IPS-18c (cell line): ENCODE data around the gene OR56B1.
"Not testable (repeated sequence)": the region's sequence is repeated elsewhere in the genome, so short reads cannot be mapped to it uniquely, and the experiment has no call there.

Experiments
- H3K4me3 ChIP-seq: 2 replicates; pipeline ENCODE4 v1.7.0; 2013; ENCODE audit warnings: low read depth, mild to moderate bottlenecking, low read length, moderate library complexity; ENCODE audit not compliant: insufficient read depth
- H3K9me3 ChIP-seq: one replicate; pipeline ENCODE4 v1.6.1; 2013; ENCODE audit warnings: mild to moderate bottlenecking, low read length, moderate library complexity; ENCODE audit not compliant: control insufficient read depth, insufficient read depth

The OR56B1 gene, protein sequence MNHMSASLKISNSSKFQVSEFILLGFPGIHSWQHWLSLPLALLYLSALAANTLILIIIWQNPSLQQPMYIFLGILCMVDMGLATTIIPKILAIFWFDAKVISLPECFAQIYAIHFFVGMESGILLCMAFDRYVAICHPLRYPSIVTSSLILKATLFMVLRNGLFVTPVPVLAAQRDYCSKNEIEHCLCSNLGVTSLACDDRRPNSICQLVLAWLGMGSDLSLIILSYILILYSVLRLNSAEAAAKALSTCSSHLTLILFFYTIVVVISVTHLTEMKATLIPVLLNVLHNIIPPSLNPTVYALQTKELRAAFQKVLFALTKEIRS

DNA sequence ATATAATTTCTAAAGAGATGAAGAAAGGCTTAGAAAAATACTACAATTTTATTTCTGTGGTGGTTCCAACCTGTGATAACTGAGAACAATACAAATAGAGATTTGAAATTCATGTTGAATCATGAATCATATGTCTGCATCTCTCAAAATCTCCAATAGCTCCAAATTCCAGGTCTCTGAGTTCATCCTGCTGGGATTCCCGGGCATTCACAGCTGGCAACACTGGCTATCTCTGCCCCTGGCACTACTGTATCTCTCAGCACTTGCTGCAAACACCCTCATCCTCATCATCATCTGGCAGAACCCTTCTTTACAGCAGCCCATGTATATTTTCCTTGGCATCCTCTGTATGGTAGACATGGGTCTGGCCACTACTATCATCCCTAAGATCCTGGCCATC lies at the start of gene OR56B1:
OR56B1 (plus strand) TSS at position 53 of the 400 bp plus-strand sequence; CDS start at position 122, 69 bp downstream.
- H3K9me3 ChIP-seq: no peaks in the 10 kb centered on the region
- no peak within 1 kb of the TSS for H3K4me3 ChIP-seq

DNA sequence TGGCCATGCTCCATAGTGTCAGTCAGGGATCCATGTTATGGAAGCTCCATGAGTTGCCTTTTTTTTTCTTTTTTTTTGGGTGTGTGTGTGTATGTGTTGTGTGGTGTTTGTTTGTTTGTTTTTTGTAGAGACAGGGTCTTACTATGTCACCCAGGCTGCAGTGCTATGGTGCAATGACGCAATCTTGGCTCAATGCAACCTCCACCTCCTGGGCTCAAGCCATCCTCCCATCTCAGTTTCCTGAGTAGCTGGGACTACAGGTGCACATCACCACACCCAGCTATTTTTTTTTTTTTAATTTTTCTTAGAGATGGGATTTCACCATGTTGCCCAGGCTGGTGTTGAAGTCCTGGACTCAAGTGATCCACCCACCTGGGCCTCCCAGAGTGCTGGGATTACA lies 47.8 kb upstream of the OR56B1 start:
- Histone ChIP-seq H3K4me3 (no peak overlapping the region), H3K9me3 (no peaks in the 10 kb centered on the region)

DNA sequence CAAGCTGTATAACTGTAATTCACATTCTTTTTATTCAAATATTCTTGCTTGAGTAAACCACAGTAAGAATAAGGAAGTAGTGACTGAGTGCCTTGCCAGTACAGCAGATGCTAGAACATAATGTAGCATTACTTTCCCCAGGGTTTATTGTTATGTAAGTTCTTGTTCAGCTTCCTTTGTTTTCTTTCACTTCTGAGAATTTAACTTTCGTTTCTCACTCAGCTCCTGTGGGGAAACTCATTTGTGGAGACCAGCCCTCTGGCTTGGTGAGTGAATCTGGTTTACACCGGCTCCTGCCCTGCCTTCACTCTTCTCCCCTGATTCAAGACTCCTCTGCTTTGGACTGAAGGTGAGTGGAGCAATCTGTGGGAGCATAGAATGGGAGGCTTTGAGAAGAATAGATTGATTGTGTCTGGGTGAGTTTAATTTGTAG lies 46.7 kb upstream of the OR56B1 start, which contains the start of gene TRIM22:
TRIM22 (plus strand) TSS at position 240 of the 433 bp plus-strand sequence. CDS start 6,443 bp downstream, outside the sequence.
- peak within 1 kb of the TSS; percentile 39; the same call in 1 of the 2 replicates for H3K4me3 ChIP-seq
- no peaks in the 10 kb centered on the region for H3K9me3 ChIP-seq

DNA sequence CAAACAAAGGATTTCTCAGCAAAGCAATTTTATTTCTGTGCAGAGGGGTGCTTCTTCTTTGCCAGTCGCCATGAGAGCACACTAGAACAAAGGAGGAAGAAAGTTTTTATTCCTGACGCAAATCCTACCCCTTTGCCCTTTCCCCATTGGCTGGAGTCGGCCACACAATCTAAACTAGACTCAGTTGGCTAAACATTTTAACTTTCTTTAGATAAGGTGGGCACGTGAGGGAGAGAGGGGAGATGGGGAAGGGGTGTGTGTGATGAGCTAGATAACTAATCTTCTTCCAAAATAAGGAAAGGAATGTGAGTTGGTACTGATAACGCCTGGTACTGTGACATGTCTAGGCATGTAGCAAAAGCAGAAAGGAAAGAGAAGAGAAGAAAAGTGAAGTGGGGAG lies 46.0 kb upstream of the OR56B1 start:
- Histone ChIP-seq H3K4me3 (peak overlapping the region; percentile 39; the same call in 1 of the 2 replicates), H3K9me3 (no peaks in the 10 kb centered on the region)

DNA sequence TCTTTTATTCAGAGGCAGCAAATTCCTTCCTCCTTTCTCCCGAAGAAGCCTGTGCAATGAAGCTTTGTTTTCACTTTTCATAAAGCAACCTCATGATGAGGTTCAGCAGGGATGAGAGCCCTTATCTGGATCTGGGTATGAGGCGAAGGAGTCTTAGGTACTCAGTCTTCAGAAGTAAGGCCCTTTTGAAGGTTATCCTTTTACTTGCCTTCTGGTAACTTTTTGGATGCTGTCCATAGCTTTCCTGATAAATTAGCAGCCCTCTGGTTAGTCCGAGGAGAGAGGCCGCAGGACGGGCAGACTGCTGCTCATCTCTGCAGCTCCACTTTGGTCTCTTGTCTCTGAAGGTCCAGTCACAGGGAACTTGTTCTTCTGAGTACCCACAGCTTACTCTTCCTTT lies 45.5 kb upstream of the OR56B1 start:
- 0 out of 2 replicates have a peak overlapping the region, but pooled peaks have one; percentile 25 for H3K4me3 ChIP-seq
- no peaks in the 10 kb centered on the region for H3K9me3 ChIP-seq

DNA sequence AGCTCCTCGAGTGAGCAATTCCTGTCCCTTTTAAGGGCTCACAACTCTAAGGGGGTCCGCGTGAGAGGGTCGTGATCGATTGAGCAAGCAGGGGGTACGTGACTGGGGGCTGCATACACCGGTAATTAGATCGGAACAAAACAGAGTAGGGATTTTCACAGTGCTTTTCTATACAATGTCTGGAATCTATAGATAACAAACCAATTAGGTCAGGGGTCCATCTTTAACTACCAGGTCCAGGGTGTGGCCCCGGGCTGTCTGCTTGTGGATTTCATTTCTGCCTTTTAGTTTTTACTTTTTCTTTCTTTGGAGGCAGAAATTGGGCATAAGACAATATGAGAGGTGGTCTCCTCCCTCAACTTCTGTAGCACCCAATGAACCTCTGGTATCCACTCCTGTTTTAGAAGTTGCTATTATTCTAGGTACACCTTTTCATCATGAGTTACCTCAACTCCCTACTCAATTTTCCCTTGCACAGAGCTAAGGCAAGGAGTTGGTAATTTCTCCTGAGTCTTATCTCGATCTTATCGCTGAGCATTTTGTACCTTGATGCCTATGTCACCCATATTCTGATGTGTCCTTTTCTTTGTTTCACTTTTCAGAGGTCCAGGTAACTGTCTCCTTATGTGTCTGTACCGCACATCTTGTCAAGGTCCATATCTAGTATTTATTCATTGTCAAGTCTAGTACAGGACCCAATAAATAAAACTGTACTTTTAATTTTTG lies 44.8 kb upstream of the OR56B1 start:
- peak overlapping the region; percentile 25; the same call in 1 of the 2 replicates for H3K4me3 ChIP-seq
- H3K9me3 ChIP-seq: not testable (repeated sequence)

DNA sequence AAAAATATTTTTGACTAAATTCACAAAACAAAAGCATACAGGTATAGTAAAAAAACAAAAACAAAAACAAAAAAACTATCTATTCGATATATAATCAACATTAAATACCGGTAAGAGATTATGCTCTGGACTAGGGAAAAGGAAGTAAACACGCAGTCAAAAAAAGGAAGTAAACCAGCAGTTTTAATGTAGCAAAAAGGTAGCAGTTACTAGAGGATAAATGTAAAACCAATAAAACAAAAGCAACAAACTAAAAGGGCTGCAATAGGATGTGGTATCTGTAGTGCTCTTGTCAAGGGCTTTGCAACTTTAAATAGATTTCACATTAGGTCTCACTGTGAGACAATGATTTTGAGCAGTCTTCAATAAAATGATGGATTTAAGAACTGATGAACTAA lies 44.3 kb upstream of the OR56B1 start:
- Histone ChIP-seq H3K4me3 (no peak overlapping the region), H3K9me3 (no peaks in the 10 kb centered on the region)

DNA sequence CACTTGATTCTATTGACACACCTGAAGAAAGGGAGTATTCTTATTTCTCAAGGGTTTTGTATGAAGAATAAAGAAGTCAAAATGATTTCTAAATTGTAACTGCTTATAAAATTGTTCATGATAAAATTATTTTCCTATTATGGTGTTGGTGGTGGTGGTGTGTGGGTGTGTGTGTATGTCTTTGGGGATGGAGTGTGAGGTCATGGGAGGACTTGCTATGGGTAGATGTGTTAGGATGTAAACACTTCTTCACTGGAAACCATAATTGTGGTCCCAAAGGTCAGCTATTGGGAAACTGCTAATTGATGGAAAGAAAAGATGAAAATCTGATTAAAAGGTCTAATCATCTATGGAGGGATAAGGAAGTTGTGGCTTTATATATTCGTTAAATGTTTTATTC lies 41.6 kb upstream of the OR56B1 start:
- Histone ChIP-seq H3K9me3 (no peaks in the 10 kb centered on the region), H3K4me3 (no peak overlapping the region)

DNA sequence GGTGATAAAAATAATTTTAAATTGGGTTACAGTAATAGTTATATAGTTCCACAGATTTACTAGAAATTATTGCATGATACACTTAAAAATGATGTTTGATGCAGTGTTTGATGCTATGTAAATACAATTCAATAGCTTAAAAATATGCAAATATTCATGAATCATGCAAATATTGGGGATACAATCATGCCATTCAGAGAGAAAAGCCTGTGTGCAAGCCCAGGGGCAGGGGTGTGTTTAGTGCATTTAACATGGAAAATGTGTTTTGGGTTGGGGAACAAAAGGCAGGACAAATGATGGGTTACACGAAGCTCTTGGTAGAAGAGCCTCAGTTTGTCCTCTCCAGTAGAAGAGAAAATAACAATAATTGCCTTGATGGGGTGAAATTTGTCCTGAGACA lies 40.7 kb upstream of the OR56B1 start:
- H3K9me3 ChIP-seq: no peaks in the 10 kb centered on the region
- no peak overlapping the region for H3K4me3 ChIP-seq

DNA sequence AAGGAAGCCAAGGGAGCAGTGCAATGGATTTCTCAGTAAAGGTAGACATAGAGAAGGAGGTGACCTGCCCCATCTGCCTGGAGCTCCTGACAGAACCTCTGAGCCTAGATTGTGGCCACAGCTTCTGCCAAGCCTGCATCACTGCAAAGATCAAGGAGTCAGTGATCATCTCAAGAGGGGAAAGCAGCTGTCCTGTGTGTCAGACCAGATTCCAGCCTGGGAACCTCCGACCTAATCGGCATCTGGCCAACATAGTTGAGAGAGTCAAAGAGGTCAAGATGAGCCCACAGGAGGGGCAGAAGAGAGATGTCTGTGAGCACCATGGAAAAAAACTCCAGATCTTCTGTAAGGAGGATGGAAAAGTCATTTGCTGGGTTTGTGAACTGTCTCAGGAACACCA lies 40.0 kb upstream of the OR56B1 start:
- H3K4me3 ChIP-seq: no peak overlapping the region

DNA sequence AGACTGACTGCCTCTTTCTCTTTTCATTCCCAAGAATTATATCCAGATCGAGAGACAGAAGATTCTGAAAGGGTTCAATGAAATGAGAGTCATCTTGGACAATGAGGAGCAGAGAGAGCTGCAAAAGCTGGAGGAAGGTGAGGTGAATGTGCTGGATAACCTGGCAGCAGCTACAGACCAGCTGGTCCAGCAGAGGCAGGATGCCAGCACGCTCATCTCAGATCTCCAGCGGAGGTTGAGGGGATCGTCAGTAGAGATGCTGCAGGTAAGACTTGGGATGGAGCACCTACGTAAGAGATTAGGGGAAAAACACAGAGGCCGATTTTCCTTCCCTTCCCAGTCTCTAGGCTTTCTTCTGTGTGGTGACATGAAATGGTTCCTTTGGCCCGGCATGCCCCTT lies 38.0 kb upstream of the OR56B1 start:
- no peaks in the 10 kb centered on the region for H3K9me3 ChIP-seq
- no peak overlapping the region for H3K4me3 ChIP-seq

More for the DNA sequence above, 40.0 kb upstream of the OR56B1 start:
- H3K9me3 ChIP-seq: no peaks in the 10 kb centered on the region

DNA sequence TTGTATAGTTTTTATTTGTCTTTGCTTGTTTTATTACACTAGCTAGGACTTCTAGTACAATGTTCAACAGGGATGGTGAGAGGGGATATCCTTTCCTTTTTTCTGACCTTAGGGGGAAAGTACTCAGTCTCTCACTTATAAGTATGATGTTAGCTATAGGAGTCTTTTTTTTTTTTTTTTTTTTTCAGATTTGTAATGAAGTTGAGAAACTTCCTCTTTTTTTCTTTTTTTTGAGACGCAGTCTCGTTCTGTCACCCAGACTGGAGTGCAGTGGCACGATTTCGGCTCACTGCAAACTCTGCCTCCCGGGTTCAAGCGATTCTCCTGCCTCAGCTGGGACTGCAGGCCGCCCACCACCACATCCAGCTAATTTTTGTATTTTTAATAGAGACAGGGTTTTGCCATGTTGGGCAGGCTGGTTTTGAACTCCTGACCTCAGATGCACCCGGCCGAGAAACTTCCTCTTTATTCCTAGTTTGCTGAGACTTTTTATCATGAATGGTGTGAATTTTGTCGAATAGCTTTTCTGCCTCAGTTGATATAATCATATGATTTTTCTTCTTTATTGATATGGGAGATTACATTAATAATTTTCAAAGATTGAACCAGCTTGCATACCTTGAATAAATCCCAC lies 35.7 kb upstream of the OR56B1 start:
- Histone ChIP-seq H3K9me3 (no peaks in the 10 kb centered on the region), H3K4me3 (no peak overlapping the region)

DNA sequence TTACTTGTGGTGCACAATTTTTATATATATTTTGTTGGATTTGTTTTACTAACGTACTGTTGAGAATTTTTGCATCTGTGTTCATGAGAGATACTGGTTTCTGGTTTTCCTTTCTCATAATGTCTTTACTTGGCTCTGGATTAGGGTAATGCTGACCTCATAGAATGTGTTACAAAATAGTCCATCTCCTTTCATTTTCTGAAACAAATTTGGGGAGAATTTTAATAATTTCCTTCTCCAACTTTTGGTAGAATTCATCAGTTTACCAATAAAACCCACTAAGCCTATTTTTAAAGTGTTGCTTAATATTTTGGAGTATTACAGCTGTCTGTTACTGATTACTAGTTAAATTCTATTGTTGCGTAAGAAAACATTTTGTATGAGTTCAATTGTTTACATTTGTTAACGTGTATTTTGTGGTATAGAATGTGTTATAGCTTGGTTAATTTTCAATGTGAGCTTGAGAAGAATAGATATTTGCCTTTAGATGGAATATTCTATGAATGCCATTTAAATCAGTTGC lies 35.1 kb upstream of the OR56B1 start:
- H3K9me3 ChIP-seq: no peaks in the 10 kb centered on the region
- H3K4me3 ChIP-seq: no peak overlapping the region

DNA sequence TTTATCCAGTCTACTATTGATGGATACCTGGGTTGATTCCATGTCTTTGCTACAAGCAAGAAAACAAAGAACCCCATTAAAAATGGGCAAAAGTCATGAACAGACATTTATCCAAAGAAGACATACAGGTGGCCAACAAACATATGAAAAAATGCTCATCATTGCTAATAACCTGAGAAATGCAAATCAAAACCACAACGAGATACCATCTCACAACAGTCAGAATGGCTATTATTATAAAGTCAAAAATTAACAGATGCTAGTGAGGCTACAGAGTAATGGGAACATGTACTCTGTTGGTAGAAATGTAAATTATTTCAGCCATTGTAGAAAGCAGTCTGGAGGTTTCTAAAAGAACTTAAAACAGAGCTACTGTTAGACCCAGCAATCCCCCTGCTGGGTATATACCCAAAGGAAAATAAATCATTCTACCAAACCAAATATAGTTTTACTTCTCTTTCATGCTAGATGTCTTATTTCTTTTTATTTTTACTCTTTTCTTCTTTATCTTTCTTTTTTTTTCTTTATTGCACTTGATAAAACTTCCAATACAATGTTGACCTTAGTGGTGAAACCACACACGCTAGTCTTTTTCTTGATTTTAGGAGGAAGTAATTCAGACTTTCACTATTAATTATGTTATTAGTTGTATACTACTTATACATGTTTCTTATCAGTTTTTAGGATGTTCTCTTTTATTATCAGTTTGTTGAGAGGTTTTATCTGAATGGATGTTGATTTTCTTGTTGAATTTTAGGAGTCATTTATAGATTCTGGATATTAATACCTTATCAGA lies 32.3 kb upstream of the OR56B1 start:
- H3K4me3 ChIP-seq: no peak overlapping the region
- H3K9me3 ChIP-seq: no peaks in the 10 kb centered on the region

DNA sequence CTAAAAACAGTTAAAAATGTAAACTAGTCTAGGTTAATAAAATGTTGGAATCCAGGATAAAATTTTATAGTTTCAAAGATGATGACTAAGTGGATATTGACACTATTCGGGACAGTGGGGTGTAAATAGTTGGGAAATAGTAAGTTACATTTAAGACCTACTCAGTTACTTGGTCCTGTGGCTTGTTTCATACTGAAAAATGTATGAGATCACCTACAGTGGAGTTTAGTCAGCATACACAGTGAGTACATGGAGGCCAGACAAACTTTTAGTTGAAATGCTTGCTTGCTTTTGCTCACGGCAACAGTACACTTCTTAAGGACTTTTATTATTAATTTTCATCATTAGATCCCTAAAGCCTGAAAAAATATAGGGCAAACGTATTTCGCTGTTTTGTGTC lies 30.6 kb upstream of the OR56B1 start:
- Histone ChIP-seq H3K9me3 (no peaks in the 10 kb centered on the region), H3K4me3 (no peak overlapping the region)

DNA sequence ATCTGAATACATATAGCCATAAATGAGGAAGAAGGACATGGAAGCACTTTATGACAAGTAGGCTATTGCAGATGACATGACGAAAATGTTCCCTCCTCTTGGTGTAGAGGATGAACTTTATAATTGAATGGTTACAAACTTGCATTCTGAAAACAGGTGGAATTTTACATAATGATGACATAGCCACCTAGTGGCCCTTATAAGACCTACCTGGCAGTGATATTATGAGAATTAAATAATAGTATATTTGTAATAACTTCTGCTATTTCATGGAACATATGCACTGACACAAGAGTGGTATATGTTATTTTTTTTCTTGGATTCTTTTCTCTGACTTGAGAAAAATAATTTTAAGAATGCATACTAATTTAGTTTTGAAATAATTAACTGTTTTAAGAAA lies 23.7 kb upstream of the OR56B1 start:
- Histone ChIP-seq H3K4me3 (no peak overlapping the region), H3K9me3 (no peaks in the 10 kb centered on the region)

DNA sequence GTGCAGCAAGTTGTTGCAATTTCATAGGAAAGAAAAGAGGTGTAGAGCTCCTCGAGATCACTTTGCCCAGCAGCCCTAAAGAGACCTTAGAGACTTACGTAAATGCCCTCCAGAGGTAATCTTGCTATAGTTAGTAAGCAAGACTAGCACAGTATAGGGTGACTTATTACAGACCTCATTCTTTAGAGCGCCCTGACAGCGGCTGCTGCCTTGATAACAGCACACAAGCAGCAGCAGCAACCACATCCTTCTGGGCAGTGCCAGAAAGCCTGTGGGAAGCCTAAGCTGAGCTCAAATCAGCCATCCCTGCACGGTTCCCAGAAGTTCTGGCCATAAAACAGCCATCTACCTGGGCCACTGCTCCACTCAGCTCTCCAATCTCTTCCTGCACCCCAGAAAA lies 22.6 kb upstream of the OR56B1 start:
- Histone ChIP-seq H3K9me3 (no peaks in the 10 kb centered on the region), H3K4me3 (no peak overlapping the region)
